HG03196 (cell line): ENCODE data around the gene KCNH1.
"Not testable (repeated sequence)": the region's sequence is repeated elsewhere in the genome, so short reads cannot be mapped to it uniquely, and the experiment has no call there.

ENCODE experiments used
- ATAC-seq: cut with Tn5 transposase; IDR thresholded peaks from one replicate; pipeline ENCODE4 v1.9.1; 2021; ENCODE audit not compliant: unreplicated experiment

KCNH1 gene

DNA sequence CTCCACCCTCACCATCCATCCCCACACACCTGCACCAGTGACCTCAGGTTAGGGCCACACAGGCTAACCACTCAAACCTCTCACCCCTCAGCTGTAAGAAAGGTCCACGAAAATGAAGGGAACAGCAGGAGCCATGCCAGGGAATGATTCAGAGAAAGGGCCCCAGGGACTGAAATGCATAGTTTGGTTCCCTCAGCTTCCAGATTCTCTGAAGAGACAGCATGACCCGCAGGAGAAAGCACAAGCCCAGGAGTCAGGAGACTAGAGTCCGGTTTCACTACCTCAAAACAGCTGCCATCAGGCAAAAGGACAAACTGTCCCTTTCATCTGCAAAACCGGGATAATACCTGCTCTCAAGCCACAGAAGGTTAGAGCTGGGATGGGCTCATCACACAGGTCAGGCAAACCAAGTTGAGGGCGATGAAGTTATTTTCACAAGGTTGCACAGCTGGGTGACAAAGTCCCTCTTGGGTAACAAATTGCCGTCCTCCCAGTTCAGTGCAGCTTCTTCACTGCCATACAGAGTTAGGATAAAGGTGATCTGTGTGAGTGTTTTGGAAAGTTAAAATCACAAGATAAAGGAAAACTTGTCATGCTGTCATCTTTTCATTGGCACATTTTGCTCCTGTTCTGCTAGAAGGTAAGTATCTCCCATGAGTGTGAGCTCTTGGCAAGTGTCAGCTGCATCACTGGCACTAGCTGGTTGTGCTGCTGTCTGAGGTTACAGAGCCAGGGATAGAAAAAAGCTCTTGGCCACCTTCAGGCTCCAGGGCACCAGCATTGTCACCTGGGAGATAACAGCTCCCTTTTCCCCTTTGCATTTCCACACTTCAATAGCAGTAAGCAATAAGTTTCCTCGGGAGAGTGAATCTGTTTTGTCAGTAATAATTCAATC lies 120.4 kb downstream of the KCNH1 start:
- no peak for ATAC-seq

DNA sequence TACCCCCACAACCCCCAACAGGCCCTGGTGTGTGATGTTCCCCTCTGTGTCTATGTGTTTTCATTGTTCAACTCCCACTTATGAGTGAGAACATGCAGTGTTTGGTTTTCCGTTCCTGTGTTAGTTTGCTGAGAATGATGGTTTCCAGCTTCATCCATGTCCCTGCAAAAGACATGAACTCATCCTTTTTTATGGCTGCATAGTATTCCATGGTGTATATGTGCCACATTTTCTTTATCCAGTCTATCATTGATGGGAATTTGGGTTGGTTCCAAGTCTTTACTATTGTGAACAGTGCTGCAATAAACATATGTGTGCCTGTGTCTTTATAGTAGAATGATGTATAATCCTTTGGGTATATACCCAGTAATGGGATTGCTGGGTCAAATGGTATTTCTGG lies 122.8 kb downstream of the KCNH1 start:
- ATAC-seq: not testable (repeated sequence)

DNA sequence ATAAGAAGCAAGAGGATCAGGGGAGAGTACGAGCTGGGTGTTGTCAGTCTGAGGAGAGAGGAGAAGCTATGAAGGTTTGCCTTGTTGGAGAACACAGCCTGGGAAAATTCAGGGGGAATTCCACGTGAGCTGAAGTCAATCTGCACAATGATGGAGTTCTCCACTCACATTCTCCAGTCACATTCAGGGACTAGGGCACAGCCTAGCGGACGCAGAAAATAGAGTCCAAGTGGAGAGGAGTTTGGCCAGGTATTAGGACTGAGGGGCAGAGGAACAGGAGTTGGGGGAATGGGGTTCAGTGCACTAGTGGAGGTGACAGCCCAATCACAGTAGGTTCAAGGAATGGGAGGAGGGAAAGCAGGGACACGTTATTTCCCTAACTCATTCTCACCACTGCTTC lies 124.0 kb downstream of the KCNH1 start:
- no peak for ATAC-seq

DNA sequence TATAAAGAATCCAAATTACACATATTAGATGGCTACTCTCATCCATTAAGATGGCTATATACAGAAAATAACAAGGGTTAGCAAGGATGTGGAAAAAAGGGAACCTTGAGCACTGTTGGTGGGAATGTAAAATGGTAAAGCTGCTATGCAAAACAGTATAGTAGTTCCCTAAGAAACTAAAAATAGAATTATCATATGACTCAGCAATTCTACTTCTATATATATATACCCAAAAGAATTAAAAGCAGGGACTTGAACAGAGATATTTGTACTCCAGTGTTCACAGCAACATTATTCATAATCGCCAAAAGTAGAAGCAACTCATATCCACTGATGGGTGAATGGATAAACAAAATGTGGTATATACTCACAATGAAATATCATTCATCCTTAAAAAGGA lies 126.1 kb downstream of the KCNH1 start:
- ATAC-seq: no peak

DNA sequence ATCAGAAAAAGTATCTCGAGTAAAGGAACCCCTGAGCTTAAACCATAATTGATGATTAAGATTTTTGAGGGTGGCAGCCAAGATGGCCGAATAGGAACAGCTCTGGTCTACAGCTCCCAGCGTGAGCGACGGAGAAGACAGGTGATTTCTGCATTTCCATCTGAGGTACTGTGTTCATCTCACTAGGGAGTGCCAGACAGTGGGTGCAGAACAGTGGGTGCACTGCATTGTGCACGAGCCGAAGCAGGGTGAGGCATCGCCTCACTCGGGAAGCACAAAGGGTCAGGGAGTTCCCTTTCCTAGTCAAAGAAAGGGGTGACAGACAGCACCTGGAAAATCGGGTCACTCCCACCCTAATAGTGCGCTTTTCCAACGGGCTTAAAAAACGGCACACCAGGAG lies 138.0 kb downstream of the KCNH1 start:
- ATAC-seq: not testable (repeated sequence)

DNA sequence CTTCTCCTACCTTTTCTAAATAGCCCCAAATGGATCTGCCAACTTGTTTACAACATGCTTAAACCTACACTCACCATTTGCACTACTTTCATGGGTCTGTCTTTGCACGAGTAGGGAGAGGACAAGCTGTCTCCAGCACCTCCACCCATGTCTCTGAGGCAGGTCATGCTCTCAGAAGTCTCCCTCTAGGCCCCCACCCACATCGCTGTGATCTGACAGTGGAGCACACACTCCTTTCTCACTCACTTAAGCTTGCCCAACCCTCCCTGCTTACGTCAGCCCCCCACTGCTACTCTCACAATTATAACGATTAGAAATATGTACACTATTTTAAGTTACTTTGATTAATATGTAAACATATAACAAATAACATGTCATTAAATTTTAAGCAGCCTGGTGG lies 141.1 kb downstream of the KCNH1 start:
- no peak for ATAC-seq

DNA sequence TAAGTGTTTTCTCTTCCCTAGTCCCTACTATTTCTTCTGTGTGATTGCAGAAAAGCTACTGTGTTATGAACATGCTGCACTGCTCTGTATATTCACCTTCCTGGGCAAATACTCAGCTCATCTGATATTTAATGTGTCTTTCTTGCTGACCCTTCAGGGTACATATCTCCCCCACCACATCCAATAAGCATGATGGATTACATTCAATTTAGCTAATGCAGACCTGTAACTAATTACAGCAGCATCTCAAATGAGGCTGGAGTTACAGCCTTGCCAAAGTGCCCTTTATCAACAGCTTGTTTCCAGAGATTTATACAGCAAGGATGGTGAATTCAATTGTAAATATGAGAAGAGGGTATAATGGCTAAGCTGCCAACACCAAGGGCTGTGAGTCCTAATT lies 144.0 kb downstream of the KCNH1 start:
- no peak for ATAC-seq

DNA sequence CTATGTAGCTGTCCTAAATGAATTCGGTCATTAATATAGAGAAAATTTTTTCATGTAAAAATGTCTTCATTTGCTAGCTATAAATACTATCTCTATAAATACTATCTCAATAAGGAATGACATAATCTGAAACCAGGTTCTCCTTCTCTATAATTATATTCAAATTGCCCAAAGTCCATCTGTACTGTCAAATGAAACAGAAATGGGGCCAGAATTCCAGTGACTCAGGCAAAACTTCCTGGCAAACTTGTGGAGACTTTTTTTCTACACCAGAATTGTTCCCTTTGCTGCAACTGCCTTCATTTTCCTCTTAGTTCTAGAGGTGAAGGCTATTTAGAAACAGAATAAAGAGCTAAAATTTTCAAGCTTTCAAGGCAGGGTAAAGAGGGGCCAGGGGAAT lies 152.5 kb downstream of the KCNH1 start:
- no peak for ATAC-seq

DNA sequence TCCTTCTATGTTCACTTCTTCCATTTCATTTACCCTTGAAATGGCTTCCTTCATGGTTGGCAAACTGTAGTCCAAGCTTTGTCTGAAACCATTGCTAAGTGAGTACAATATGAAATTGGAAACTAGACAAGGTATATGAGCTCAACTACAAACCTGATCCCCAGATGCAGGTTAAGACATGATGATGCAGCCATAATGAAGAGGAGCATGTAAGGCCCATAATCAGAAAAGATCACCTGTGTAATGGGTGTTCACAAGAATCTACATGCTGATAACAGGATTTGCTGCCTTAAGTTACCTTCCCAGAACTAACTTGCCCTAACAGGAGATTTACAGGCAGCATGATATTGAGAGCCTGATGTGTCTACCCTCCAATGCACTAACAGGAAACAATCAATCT lies 153.9 kb downstream of the KCNH1 start:
- no peak for ATAC-seq

DNA sequence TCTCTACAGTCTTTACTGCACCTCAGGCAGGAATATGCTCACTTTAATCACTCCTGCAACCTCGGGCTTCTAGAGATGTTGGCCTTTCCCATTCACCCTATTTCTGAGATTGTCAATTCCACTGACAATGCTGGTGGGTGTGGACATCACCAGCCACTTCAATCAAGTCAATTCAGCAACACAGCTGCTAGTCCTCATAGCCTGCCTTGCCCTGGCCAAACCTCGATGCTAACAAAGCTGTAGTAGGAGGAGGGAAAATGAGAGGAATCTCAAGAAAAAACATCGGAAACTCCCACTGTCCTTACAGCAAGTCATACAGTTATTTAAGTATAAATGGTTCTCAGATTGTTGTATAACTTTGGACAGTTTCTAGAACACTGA lies 155.0 kb downstream of the KCNH1 start:
- no peak for ATAC-seq

DNA sequence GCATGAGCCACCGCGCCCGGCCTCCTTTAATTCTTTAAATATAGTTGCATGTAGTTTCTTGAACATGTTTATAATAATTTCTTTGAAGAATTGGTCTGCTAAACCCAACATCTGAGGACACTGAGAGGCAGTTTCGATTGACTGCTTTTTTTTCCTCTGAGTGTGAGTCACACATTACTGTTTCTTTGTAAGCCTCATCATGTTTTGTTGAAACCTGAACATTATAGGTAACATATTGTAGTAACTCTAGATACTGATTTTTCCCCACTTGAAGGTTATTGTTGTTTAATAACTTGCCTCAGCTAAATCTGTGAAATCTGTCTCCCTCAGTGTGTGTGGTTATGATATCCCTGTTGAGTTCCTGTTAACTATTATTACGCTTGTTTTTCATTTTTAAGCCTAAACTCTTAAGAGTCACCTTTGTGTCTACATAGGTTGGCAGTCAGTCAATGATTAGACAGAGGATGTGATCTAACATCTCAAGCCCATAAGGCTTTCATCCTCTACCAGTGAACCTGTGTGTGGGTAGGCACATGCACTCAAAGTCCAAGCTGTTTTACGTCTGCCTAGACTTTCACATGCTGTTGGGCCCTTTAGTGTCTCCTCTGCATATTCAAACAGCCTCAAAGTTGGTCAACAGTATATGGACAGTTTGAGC lies 155.5 kb downstream of the KCNH1 start:
- peak; percentile 94 for ATAC-seq

DNA sequence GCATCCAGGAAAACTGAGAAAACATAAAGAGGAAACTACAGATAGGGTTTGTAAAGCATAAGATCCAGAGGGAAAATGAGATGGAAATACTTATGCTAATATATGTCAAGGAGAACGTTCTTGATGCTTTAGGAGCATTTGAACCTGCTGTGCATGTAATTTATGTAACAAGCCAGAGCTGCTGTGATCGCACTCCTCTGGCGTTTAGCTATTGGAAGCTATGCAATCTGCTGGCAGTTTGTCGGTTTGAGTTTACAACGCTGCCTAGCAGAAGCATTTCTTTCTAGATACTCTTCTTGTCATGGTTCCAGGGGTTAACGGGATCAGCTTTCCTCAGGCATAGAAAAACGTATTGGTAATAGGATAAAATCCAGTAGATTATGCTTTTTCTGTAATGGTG lies 182.7 kb downstream of the KCNH1 start:
- ATAC-seq: no peak

DNA sequence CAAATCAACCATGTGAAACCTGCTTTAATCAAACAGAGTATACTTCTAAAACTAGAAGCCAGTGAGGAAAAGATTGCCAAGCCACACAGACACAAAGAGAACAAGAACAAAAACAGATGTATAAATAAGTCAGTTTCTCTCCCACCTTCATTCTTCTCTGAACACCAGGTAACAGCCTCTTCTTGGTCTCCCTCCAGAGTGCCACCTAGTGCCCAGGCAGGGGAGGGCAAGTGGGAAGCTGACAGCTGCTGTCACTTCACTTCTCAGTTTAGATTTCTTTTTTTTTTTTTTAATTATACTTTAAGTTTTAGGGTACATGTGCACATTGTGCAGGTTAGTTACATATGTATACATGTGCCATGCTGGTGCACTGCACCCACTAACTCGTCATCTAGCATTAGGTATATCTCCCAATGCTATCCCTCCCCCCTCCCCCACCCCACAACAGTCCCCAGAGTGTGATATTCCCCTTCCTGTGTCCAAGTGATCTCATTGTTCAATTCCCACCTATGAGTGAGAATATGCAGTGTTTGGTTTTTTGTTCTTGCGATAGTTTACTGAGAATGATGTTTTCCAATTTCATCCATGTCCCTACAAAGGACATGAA lies 183.9 kb downstream of the KCNH1 start:
- ATAC-seq: not testable (repeated sequence)

DNA sequence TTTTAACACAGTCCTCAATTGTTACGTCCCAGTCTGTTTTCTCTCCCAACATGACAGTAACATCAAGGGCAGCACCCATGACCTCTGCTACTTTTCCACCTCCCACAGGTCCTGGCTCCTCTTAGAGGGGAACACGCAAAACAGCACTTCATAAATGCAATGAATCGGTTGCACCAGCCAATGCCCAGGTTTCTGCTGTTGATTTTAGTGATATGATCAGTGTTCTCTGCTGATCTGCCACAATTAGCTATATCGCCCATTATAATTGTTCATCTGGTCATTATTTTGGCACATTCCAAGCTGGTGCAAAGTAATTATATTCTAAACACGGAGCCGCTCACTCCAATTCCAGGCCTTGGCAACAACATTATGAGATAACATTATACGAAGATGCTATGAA lies 184.5 kb downstream of the KCNH1 start:
- ATAC-seq: no peak

DNA sequence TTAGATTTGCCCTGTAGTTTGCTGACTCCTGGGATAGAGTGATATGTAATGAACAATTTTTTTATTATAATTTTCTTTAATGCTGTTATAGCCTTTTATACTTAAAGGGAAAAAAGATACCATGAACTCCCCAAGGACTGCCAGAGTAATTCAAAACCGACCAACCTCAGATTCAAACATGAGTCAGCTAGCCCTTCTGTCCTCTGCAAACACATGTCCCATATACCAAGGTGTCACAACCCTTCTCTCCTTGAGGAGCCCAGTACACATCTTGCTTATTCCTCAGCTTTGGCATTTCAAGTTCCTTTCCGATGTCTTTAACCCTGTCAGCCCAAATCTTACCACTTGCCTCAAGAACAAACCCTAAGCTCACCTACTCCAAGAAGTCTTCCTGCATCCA lies 184.9 kb downstream of the KCNH1 start:
- no peak for ATAC-seq

DNA sequence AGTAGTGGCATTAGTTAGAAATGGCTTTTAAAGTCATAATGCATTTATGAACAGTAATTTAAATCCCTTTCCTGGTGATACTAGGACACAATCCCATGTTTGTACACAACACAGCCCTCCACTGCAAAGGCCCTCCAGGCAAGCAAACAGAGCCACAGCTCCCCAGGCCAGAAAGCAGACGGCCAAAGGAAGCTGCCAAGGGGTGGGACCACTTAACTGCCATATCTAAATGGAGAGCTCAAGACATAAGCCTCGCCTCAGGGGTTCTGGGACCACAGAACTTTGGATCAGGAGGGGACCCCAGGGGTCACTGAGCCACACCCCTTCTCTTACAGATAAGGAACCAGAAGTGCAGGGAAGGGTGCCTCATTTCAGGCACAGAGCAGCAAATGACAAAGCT lies 189.7 kb downstream of the KCNH1 start:
- no peak for ATAC-seq

DNA sequence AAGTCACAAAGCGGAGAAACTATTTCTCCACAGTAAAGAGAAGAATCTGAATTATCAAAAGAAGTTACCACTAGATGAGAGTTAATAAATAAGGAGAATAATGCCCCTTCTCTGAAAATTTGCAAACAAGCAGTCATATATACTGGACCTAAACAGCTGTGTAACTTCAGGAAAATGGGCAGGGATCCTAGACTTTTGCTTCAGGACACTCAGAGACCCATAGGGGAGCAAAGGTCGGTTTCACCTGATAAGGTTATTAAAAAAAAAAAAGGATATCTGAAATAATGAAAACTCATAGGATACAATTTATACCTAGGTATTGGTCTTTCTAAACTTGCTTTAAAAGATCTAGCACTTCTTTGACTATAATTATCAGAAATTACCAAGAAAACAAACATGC lies 191.4 kb downstream of the KCNH1 start:
- ATAC-seq: no peak

DNA sequence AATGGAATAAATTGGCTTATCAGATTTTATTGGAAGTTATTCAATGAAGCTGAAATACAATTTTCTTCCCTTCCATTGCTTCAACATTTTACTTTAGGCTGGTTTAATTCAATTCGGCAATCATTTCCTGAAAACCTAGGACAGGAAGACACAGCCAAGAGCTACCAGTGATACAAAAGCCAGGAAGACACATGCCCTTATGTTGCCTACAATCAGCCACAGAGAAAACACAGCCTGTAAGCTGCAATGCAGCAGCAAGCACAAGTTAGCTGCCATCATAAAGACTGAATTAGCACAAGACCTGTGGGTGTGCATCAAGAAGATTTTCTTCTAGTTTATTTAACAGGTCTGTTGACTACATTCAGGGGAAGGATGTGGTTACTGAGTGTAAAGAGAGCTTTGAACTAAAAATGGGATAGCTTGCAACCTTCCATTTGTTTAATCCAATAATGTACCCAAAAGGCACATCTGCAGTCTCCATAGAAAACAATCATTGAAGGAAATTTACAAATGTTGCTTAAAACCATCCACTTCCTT lies 193.8 kb downstream of the KCNH1 start:
- no peak for ATAC-seq

DNA sequence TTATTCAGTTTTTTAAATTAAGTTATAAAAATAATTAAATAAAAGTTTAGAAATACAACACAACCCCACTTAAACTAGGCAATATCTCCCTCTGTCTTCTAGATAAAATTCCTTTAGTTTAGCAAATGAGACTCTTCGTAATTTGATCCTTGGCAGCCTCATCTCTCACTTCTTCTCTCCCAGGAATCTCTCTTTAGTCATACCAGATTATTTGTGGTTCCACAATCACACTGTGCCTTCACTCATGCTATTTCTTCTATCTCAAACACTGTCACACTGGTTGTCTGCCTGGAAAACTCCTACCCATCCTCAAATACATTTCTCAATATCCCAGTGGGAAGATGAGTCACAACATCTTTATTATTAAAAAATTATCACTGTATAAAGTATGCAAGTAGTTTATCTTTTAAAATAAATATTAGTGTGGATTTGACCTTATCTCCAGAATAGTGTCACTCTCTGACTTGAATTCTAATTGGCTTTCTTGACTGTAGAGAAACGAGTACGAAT lies 195.5 kb downstream of the KCNH1 start:
- no peak for ATAC-seq

DNA sequence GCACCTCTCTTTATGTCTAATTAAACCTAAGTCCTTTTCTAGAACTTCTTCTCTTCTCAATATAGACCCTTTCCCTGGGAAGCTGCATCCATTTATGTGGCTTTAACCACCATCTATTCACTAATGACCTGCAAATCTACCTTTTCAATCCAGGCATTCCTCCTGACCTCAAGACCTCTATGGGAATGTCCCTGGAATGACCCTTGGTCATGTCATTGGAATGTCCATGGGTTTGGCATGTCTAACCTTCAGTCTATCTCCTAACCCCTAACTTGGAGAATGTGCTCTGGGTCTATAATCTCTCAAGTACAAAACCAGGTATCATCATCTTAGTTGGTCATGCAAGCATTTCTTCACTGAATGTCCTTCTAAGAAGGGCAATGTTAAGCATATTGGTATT lies 196.1 kb downstream of the KCNH1 start:
- ATAC-seq: no peak

DNA sequence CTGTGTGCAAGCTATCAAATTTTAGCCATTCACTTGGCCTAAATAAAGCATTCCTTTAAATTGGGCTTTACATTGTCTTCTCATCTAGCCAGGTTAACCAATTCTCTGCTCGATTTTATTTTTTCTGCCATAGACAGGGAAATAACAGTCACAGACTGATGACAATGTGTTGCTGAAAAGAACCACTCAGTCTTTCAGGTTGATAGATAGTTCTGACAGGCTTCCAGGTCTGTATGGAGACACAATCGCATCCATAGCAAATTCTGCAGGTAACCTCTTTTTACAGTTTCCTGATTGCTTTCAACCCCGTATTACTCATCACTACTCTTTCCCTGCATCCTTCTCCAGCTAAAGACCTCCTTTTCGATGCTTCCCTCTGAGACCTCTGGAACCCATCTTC lies 198.0 kb downstream of the KCNH1 start:
- no peak for ATAC-seq

DNA sequence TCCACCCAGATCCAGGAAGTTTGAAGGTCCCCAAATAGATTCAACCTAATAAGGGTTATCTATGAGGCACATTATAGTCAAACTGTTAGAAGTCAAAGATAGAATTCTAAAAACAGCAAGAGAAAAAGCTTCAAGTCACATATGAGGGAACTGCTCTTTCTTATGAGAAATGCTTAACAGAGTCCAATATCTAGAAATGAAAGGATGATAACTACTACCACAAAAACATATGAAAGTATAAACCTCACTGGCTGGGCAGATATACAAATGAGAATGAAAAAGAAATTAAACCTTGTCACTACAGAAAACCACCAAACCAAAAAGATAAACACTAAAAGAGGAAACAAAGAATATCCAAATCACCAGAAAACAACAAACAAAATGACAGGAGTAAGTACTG lies 201.8 kb downstream of the KCNH1 start:
- ATAC-seq: no peak
